SK-N-SH (cell line): ENCODE data around the gene NOL4L.

Source experiments
- EP300 ChIP-seq, 2 experiments: IDR thresholded peaks; 2 replicates each; pipeline versions ENCODE4 v1.4.0 to v1.6.1; 2012; ENCODE audit warnings: borderline replicate concordance in 1 of 2, low read depth in 1 of 2, low read length in 1 of 2
- FOXM1 ChIP-seq: IDR thresholded peaks from 2 replicates; pipeline ENCODE4 v1.4.0; 2012; ENCODE audit warnings: low read depth, mild to moderate bottlenecking
- TF ChIP-seq, protein P1 (sequence below): fragments of 200-600 bp; sonication (generic); IDR thresholded peaks from 2 replicates; pipeline ENCODE4 v1.6.1; 2017; ENCODE audit warnings: antibody characterized with exemption, mild to moderate bottlenecking, moderate library complexity

GRCh38 chr20:32578840-32579390 is 6.2 kb downstream of the NOL4L start:
- TF ChIP-seq EP300 (IDR thresholded peaks at IDR 0.05; ENCODE audit: borderline replicate concordance in 1 of 2, low read depth in 1 of 2, low read length in 1 of 2), result no peak
- TF ChIP-seq FOXM1, result no peak
- TF ChIP-seq, protein P1, sequence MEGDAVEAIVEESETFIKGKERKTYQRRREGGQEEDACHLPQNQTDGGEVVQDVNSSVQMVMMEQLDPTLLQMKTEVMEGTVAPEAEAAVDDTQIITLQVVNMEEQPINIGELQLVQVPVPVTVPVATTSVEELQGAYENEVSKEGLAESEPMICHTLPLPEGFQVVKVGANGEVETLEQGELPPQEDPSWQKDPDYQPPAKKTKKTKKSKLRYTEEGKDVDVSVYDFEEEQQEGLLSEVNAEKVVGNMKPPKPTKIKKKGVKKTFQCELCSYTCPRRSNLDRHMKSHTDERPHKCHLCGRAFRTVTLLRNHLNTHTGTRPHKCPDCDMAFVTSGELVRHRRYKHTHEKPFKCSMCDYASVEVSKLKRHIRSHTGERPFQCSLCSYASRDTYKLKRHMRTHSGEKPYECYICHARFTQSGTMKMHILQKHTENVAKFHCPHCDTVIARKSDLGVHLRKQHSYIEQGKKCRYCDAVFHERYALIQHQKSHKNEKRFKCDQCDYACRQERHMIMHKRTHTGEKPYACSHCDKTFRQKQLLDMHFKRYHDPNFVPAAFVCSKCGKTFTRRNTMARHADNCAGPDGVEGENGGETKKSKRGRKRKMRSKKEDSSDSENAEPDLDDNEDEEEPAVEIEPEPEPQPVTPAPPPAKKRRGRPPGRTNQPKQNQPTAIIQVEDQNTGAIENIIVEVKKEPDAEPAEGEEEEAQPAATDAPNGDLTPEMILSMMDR, result no peak
